Left ventricle myocardium superior (tissue), 1 donor: Measurements from ENCODE around the gene VPS45. TPM values are rescaled to one million over a fixed set of nuclear protein-coding genes. Genes with fewer than 3 reads are reported as not detected.

Source experiments
- ATAC-seq: fragments of 200-7000 bp; cut with Tn5 transposase; one replicate; pipeline ENCODE4 v1.9.1; 2020; ENCODE audit warnings: mild to moderate bottlenecking, moderate library complexity
- DNase-seq: peaks from one replicate; pipeline ENCODE4 v3.0.0-alpha.2; 2020
- intact Hi-C: fragments of 100-400 bp; cut with micrococcal nuclease; formaldehyde crosslinking; loops from one replicate; pipeline ENCODE4 v1.11.0; 2022
- total RNA-seq: library from RNA; stranded (reverse); fragmentation: NEBNext Ultra II Directional; extraction: Animal tissue kit (Norgen Biotek cat#: 25700); gene quantifications from one replicate; pipeline ENCODE4 v1.2.1, GENCODE V29; 2021
- donor health status: DM: no; HTN: yes; CAD: no; lungs with severe emphysema.

VPS45 gene
- total RNA-seq, 1 donor from 2014 or later: 50.6 TPM

- intact Hi-C loops: no loop called here
- ATAC-seq (peak; percentile 34), DNase-seq (peak; percentile 50)
Observed at GRCh38 chr1:150151291-150152181, 84.0 kb downstream of the VPS45 start.

GRCh38 chr1:150152182-150152536 lies 84.6 kb downstream of the VPS45 start:
- intact Hi-C loops: no loop called here
- DNase-seq (no peak), ATAC-seq (no peak)

- intact Hi-C loops: no loop called here
- ATAC-seq: peak; percentile 35
- DNase-seq: no peak
Observed at GRCh38 chr1:150152772-150153456, 85.3 kb downstream of the VPS45 start.

- intact Hi-C loops: no loop called here
- DNase-seq (no peak), ATAC-seq (no peak)
Observed at GRCh38 chr1:150154143-150154542, 86.6 kb downstream of the VPS45 start.

- intact Hi-C loops: no loop called here
- no peak for DNase-seq
Observed at GRCh38 chr1:150155413-150156071, 88.0 kb downstream of the VPS45 start.

GRCh38 chr1:150156868-150157603 lies 89.5 kb downstream of the VPS45 start:
- ATAC-seq (no peak), DNase-seq (no peak)
- intact Hi-C loops: no loop called here

More at GRCh38 chr1:150155413-150156071, 88.0 kb downstream of the VPS45 start:
- no peak for ATAC-seq

GRCh38 chr1:150159550-150159949 lies 92.0 kb downstream of the VPS45 start:
- peak; percentile 35 for DNase-seq
- peak; percentile 2 for ATAC-seq
- intact Hi-C loops: no loop called here

GRCh38 chr1:150160964-150161621 lies 93.5 kb downstream of the VPS45 start:
- intact Hi-C loops: loop anchor here (10.0 kb wide), 1 partner anchor 196 kb away; no protein-coding TSS in a partner anchor
- ATAC-seq (no peak), DNase-seq (no peak)

GRCh38 chr1:150161747-150162581 lies 94.4 kb downstream of the VPS45 start:
- ATAC-seq (no peak), DNase-seq (peak; percentile 35)
- intact Hi-C loops: loop anchor here (10.0 kb wide), 1 partner anchor 197 kb away; no protein-coding TSS in a partner anchor

GRCh38 chr1:150162582-150162861 lies 94.9 kb downstream of the VPS45 start:
- intact Hi-C loops: loop anchor here (10.0 kb wide), 1 partner anchor 198 kb away; no protein-coding TSS in a partner anchor
- no peak for DNase-seq

GRCh38 chr1:150162862-150163706 lies 95.5 kb downstream of the VPS45 start:
- ATAC-seq (peak; percentile 91), DNase-seq (peak; percentile 82)
- intact Hi-C loops: loop anchor here (10.0 kb wide), 1 partner anchor 198 kb away; no protein-coding TSS in a partner anchor

More at GRCh38 chr1:150162582-150162861, 94.9 kb downstream of the VPS45 start:
- peak; percentile 0 for ATAC-seq

- intact Hi-C loops: loop anchor here (10.0 kb wide), 1 partner anchor 199 kb away; no protein-coding TSS in a partner anchor
- peak; percentile 18 for ATAC-seq
Observed at GRCh38 chr1:150164224-150164623, 96.6 kb downstream of the VPS45 start.

GRCh38 chr1:150164779-150165178 lies 97.2 kb downstream of the VPS45 start:
- ATAC-seq (no peak), DNase-seq (no peak)
- intact Hi-C loops: loop anchor here (10.0 kb wide), 1 partner anchor 200 kb away; no protein-coding TSS in a partner anchor

More at GRCh38 chr1:150164224-150164623, 96.6 kb downstream of the VPS45 start:
- DNase-seq: peak; percentile 58

GRCh38 chr1:150165622-150166612 lies 98.3 kb downstream of the VPS45 start:
- DNase-seq (peak; percentile 57), ATAC-seq (peak; percentile 8)
- intact Hi-C loops: loop anchor here (10.0 kb wide), 1 partner anchor 201 kb away; no protein-coding TSS in a partner anchor

- ATAC-seq: peak; percentile 58
- DNase-seq: peak; percentile 83
- intact Hi-C loops: loop anchor here (1.0 to 10.0 kb wide), 2 partner anchors 96 to 204 kb away; no protein-coding TSS in a partner anchor
Observed at GRCh38 chr1:150168960-150169601, 101.5 kb downstream of the VPS45 start.
